Activated naive CD4-positive, alpha-beta T cell (primary cell): Measurements from ENCODE around the gene GBX1.

Experiments used
- DNase-seq, 4 experiments: peaks; one replicate each; lab custom pipeline; 2025; lab: John Stamatoyannopoulos, UW

The GBX1 gene

GRCh38 chr7:151139791-151140190, 27.7 kb downstream of the GBX1 start:
- no peak for DNase-seq

- DNase-seq, result no peak
Observed at GRCh38 chr7:151139071-151139790, 28.3 kb downstream of the GBX1 start.

- no peak for DNase-seq
Observed at GRCh38 chr7:151138153-151138851, 29.2 kb downstream of the GBX1 start.

- DNase-seq, result no peak
Observed at GRCh38 chr7:151137791-151138152, 29.7 kb downstream of the GBX1 start.

- DNase-seq, result no peak
Observed at GRCh38 chr7:151137076-151137675, 30.3 kb downstream of the GBX1 start.

GRCh38 chr7:151135866-151136843, 31.3 kb downstream of the GBX1 start:
- no peak for DNase-seq

GRCh38 chr7:151135525-151135845, 32.0 kb downstream of the GBX1 start:
- no peak for DNase-seq

GRCh38 chr7:151134743-151135524, 32.6 kb downstream of the GBX1 start:
- no peak for DNase-seq

GRCh38 chr7:151133986-151134742, 33.3 kb downstream of the GBX1 start:
- no peak for DNase-seq

- no peak for DNase-seq
Observed at GRCh38 chr7:151133266-151133985, 34.1 kb downstream of the GBX1 start.

- no peak for DNase-seq
Observed at GRCh38 chr7:151132461-151133205, 34.9 kb downstream of the GBX1 start.

GRCh38 chr7:151131592-151132293, 35.8 kb downstream of the GBX1 start:
- no peak for DNase-seq

GRCh38 chr7:151131224-151131591, 36.3 kb downstream of the GBX1 start:
- DNase-seq, result no peak

- DNase-seq, result no peak
Observed at GRCh38 chr7:151130741-151131157, 36.7 kb downstream of the GBX1 start.

- DNase-seq, result no peak
Observed at GRCh38 chr7:151129960-151130591, 37.4 kb downstream of the GBX1 start.

- DNase-seq, result no peak
Observed at GRCh38 chr7:151129117-151129959, 38.2 kb downstream of the GBX1 start.

GRCh38 chr7:151128716-151129115, 38.8 kb downstream of the GBX1 start:
- DNase-seq, result no peak
